GM21723 (cell line): Measurements from ENCODE around the gene GRK5.

Experiments used
- ATAC-seq: cut with Tn5 transposase; IDR thresholded peaks from one replicate; pipeline ENCODE4 v1.9.1; 2021; ENCODE audit warnings: mild to moderate bottlenecking, moderate library complexity; ENCODE audit not compliant: unreplicated experiment

The GRK5 gene

DNA sequence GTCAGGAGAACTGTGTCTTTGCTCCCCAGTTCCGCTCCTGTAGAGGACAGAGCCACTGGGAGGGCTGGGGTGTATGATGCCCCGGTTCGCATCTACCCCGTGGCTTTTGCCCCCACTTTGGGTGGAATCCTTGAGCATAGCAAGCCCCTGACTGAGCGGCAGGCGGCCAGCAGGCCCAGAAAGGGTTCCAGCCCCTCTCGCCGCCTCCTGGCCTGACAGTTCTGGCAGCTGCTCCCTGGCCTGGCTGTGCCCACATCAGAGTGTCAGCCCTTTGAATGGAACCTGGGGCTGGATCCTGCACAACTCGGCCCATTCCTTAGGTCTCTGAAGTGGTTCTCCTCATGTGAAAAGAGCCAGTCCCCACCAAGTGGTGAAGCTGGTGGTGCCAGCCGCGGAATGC is 106.7 kb downstream of the GRK5 start:
- ATAC-seq = no peak

DNA sequence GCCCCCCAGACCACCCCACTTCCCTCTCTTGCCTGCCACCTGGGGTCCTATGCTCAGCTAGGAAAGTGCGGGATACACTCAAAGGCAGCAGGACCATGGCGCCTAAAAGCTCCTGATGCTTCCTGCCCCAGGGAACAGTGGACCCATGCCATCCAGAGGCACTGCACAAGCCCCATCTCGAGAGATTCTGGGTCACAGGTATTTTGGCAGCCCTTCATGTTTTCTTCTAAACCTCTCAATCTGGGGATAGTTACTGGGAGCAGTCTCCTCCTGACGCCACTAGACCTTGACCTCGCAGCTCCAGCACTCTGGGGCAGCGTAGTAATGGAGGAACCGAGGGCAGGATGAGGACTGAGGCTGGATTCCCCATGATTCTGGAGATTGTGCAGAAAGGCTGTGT is 107.1 kb downstream of the GRK5 start:
- no peak for ATAC-seq

DNA sequence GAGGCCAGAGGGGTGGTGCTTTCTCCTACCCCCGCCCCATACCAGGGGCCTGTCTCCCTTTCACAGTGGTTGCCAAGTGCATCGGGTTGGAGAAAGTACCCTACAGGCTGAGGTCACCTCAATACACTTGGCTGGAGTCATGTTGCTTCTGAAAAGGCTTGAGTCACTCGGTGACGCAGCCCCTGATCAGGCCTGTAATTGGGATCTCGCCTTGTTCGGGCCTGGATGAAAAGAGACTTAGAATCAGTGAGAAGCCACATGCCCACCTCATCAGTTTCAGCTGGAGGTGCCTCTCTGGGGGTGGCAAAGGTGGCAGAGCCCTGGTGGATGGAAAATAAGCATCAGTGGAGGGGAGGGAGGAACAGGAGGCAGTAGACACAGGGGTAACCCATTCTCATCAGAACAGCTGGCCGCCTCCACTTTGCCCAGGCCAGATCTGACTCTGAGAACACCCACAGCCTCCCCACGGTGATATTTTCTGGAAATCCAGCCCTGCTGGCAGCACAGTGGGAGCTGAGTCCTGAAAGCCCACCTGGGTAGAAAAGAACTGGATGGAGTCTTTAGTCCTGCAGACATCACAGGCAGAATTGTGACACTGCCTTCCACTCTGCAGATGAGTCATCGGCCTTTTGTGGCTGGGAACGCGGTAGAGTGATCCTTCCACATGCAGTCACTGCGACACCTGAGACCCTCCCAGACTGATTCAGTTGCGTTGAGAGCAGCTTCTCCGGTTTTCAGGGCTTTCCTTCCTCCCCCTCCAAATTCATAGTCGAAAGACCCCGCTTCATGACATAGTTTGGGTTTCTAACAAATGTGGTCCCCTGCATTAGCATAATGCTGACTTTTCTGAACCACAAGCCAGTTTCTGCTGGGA is 108.0 kb downstream of the GRK5 start:
- peak; percentile 54 for ATAC-seq

GRCh38 chr10:119316002-119316358 is 108.6 kb downstream of the GRK5 start:
- no peak for ATAC-seq

GRCh38 chr10:119316729-119317097 is 109.3 kb downstream of the GRK5 start:
- no peak for ATAC-seq

DNA sequence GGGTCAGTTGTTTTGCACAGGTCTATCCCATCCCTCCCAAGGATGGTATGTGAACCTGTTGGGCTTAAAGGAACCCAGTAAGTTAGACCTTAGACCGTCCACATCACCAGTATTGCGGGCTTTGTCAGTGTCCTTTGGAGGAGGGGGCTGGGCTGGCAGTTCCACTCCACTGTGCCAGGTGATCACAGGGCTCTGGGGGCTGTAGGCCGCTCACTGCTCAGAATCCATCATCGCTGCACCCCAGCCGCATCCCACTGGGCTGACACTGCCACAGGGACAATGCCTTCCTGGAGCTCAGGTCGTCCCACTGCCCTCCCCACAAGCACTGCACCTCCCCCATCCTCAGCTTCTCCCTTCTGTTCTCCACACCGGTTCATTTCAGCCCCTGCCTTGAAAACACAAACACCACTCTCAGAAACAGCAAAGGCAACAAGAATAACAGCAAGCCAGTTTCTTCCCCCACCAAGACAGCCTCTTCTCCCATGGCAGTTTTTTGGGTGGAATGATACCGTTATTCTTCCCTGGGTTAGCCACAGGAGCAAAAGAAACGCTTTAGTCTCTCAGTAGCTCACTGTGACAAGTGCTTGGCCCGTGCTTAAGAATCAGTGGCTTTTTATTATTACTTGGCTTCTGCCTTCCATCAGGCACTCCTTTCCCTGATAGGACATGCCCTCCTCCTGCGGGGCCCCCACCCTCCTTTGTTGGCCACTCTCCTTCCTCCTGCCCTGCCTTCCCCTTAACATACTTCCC is 111.2 kb downstream of the GRK5 start:
- no peak for ATAC-seq

DNA sequence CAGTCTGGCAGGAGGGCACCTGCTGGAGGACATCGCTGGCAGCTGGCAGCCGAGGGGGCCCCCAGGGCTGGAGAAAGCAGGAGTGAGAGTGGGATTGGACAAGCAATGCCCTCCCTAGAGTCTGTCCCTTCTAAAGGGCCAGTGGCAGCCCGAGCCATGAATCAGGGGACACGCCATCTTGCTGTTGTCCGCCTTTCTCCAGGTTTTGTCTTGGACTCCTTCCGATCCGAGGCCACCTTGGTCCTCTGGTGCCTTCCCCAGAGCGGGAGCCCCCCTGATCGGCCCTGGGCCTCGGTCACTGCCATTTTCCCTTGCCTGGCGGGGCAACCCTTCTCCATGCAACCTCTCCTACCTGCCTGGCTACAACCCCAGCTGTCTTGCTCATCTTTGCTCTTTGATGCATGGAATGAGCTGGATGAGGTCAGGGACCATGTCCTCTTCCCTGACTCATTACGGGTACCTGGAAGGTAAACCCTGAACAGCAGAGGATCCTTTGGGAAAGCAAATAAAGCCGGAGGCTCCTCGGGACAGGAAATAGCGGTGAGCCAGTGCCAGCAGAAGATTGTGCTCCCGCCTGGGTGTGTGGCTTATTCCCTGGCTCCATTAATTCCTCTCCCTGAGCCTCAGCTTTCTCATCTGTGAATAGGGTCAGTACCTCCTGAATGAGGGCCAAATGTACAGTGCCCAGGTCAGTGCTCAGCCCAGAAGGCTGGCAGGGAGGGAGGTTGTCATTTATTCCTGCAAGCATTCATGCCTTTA is 112.0 kb downstream of the GRK5 start:
- ATAC-seq = no peak

GRCh38 chr10:119319920-119320258 is 112.5 kb downstream of the GRK5 start:
- no peak for ATAC-seq

- no peak for ATAC-seq
Measured at GRCh38 chr10:119320981-119321380, 113.6 kb downstream of the GRK5 start.

DNA sequence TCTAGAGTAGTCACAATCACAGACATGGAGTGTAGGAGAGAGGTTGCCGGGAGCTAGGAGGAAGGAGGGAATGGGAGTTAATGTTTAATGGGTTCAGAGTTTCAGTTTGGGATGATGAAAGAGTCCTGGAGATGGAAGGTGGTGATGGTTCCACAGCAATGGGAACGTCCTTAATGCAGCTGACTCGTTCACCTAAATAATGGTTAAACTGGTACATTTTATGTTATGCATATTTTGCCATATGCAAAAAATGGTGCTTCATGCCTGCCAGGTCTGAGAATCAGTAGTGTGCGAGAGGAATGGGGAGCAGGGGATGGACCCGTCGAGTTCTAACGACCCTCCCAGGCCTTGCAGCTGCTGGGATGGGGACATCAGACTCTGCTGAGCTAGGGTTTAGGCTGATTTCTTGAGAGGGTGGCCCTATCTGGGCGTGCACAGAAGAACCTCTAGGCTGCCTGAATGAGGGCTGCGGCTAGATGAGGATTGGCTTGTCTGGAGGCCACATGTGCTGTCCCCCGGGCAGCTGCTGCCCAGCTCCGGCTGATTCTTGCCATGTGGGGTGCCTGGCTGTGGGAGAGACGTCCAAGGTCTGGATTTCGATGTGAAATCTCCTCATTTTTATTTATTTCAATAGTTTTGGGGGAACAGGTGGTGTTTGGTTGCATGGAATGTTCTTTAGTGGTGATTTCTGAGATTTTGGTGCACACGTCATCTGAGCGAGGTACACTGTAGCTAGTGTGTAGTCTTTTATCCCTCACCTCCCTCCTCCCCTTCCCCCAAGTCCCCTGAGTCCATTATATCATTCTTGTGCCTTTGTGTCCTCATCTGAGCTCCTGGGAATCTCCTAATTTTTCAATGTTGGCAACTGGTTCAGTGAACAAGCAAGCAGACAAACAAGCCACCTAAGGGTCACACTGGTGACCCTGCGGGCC is 116.0 kb downstream of the GRK5 start:
- no peak for ATAC-seq

- no peak for ATAC-seq
Measured at GRCh38 chr10:119325131-119325530, 117.8 kb downstream of the GRK5 start.

DNA sequence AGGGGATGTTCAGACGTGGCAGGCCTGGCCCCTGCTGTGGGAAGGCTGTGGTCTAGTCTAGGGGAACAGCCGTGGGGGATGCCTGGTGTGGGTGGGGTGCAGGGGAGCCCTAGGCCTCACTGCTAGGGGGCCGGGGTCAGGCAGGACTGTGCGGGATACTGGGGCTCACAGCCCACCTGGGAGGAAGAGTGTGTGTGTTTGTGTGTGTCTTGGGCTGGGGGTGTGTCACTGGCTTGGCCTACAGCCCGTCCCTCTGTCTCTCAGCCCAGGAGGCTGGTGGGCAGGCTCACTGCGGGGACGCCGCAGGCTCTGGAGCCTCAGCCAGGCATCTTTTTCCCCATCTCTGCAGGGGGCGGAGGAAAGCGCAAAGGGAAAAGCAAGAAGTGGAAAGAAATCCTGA is 118.8 kb downstream of the GRK5 start:
- ATAC-seq = no peak

DNA sequence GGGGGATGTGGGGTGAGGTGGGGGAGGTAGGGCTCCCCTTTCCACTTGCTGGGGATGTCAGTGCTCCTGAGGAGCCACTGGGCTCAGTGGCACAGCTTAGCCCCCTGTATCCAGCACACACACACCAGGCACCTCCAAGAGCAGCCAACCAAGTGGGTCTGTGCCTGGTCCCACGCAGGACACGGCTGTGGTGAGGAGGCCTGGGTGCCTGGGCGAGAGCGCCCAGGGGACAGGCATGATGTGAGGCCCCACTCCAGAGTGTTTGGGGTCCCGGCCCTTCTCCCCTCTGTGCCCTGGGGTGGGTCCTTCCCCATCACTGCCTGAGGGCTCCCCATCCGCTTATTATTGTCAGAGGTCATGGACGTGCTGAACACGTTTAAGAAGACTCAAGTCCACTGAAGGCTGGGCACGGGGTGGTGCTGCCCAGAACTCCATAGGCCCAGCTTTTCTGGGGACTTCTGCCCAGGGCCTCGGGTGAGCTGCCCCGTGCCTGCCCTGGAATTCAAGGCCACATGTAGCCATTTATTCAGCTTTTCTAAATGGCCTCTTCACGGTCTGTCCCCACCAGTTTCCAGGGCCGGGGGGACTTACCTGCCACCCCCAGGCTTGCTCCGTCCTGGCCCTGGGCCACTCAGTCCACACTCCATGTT is 119.8 kb downstream of the GRK5 start:
- no peak for ATAC-seq

GRCh38 chr10:119328223-119328622 is 120.9 kb downstream of the GRK5 start:
- no peak for ATAC-seq

DNA sequence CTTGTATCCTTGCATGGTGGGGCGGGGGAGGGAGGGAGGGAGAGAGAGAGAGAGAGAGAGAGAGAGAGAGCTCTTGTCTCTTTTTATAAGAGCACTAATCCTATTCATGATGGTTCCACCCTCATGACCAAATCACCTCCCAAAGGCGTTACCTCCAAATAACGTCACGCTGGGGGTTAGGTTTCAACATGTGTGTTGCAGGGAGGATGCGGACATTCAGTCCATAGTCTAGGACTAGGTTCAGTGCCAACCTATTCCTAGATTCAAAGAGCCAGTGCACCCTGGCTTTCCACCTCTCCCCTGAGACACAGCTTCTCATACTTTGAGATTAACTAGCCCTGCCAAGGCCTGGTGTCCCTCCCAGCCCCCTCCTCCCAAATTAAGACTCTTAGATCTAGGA is 123.0 kb downstream of the GRK5 start:
- no peak for ATAC-seq

DNA sequence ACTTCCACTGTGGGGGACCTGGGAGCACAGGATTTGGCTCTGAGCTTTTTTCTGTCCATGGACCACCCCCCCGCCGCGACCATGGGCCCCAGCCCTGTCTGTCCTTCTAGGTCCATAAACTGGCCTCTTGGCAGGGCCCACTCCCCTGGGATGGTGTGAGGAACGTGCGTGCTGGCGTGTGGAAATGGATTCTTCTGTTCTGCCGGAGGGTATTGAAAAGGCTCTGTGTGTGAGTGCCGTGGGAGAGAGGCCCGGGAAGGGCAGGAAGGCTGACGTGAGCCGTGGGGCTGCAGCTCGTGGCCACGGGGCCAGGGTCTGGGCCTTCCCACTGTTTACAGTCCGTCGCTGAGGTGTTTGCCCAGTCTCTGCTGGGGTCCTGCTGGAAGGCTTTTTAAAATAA is 123.7 kb downstream of the GRK5 start:
- no peak for ATAC-seq

DNA sequence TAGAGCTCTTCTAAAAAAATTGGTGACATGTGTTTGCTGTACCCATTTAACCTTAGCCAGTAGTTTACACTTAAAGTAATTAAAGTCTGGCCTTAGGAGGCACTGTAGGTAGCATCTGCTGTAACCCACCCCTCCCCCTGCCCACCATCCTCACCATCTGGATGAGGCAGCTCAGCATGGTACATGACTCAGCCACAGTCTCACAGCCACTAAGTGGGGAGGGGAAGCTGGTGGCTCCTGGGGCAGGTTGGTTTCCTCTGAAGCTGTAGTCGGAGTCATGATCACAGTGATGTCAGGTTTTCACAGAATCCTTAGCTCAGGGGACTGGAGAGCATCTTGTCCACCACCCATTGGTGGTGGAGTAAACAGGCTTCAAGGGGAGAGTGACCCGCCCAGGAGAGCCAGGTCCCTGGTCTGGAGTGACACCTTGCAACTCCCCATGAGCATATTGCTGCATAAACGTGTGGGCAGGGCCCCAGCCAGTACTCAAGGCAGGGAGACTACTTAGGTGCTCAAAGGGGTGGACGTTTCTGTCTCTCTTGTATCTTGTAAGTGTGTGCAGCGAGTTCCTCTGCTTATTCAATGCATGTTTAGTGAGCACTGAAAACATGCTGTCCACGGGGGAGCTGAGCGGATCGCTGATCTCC is 125.9 kb downstream of the GRK5 start:
- ATAC-seq = no peak

DNA sequence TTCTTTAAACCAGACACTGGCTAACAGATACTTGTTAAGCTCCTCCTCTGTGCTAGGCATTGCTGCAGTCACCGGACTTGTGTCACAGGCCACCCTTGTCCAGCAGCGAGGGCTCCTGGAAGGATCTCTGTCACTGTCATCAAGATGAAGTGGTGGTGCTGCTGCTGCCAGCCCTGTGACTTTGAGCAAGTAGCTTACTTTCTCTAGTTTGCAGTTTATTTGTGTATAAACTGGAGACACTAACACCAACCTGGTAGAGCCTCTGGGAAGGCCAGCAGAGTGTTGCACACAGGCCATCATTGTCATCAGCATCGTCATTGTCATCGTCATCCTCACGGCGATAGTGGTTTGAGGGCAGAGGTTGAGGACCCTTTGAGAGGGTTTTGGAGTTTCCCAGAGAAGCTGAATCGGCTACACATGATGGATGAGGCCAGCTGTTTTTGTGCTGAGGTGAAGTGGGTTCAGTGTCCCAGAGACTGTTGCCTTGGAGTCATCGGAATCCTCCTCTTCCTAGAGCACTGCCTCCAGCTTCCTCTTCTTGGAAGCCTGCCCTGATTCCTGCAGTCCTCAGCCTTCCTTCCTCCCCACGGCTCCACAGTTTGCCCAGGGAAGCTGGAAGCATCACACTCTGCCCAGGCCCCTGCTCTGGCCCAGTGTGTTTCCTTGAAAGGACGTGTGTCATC is 128.4 kb downstream of the GRK5 start:
- no peak for ATAC-seq

DNA sequence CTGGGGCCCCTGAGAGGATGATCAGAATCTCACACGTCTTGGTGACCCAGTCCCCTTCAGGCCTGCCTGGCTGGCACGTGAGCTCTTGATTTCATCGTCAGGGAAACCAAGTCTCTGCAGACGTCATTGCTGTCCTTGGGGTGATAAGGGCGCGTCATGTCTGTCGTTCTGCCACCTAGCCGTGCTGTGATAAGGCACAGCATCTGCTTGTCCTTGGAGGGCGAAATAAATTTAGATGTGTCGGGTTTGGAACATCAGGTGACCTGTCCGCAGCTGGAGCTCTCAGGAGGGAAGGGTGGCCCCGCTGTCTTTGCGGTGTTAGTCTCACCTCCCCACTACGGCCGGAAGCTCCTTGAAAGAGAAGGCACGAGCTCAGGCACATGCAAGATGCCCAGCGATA is 129.2 kb downstream of the GRK5 start:
- no peak for ATAC-seq
